CD8-positive, alpha-beta memory T cell (primary cell): ENCODE data around the gene CLIP1. TPM values are rescaled to one million over a fixed set of nuclear protein-coding genes. Genes with fewer than 3 reads are reported as not detected.

Experiments
- CTCF ChIA-PET: fragments of 350-600 bp; sonication (Branson Sonifier 250); formaldehyde crosslinking; loops from one replicate; lab custom pipeline; 2021; ENCODE audit warnings: antibody characterized with exemption; lab: Charles Lee
- POLR2A ChIA-PET: fragments of 350-600 bp; sonication (Branson Sonifier 250); formaldehyde crosslinking; loops from one replicate; lab custom pipeline; 2021; ENCODE audit warnings: antibody characterized with exemption; lab: Charles Lee
- DNase-seq, 5 donors: peaks; one replicate each; pipeline versions ENCODE4 v3.0.0 to v3.0.0-alpha.2; 2020 to 2022; ENCODE audit warnings: mixed read lengths in 1 of 5
- H3K27ac ChIP-seq: one replicate; pipeline ENCODE4 v1.7.0; 2013; ENCODE audit warnings: low read depth, mild to moderate bottlenecking, low read length, moderate library complexity
- H3K27me3 ChIP-seq: 2 replicates; pipeline ENCODE4 v1.7.0; 2013; ENCODE audit warnings: low read length, mild to moderate bottlenecking; ENCODE audit not compliant: insufficient read depth, poor library complexity, severe bottlenecking
- H3K36me3 ChIP-seq: 2 replicates; pipeline ENCODE4 v1.7.0; 2013; ENCODE audit warnings: mild to moderate bottlenecking, low read length, moderate library complexity; ENCODE audit not compliant: insufficient read depth
- H3K4me1 ChIP-seq: 2 replicates; pipeline ENCODE4 v1.7.0; 2013; ENCODE audit warnings: mild to moderate bottlenecking, low read length, moderate library complexity; ENCODE audit not compliant: insufficient read depth
- H3K4me3 ChIP-seq: 2 replicates; pipeline ENCODE4 v1.7.0; 2013; ENCODE audit warnings: mild to moderate bottlenecking, low read length
- H3K9me3 ChIP-seq: 2 replicates; pipeline ENCODE4 v1.7.0; 2013; ENCODE audit warnings: mild to moderate bottlenecking, low read length
- H3K27ac Mint-ChIP-seq, 8 donors: one replicate each; pipeline ENCODE4 v1.8.0; 2020 to 2021; ENCODE audit warnings: mixed read lengths in 8 of 8, mild to moderate bottlenecking in 6 of 8, inconsistent platforms in 3 of 8, moderate library complexity in 3 of 8
- H3K27me3 Mint-ChIP-seq, 2 donors: one replicate each; pipeline ENCODE4 v1.8.0; 2020 to 2021; ENCODE audit warnings: mixed read lengths in 2 of 2, mild to moderate bottlenecking in 1 of 2, moderate library complexity in 1 of 2
- H3K36me3 Mint-ChIP-seq, 3 donors: one replicate each; pipeline ENCODE4 v1.8.0; 2020 to 2021; ENCODE audit warnings: mixed read lengths in 3 of 3, inconsistent platforms in 1 of 3, mild to moderate bottlenecking in 1 of 3
- H3K4me1 Mint-ChIP-seq, 3 donors: one replicate each; pipeline ENCODE4 v1.8.0; 2020 to 2021; ENCODE audit warnings: mixed read lengths in 3 of 3, inconsistent platforms in 1 of 3, mild to moderate bottlenecking in 1 of 3
- H3K4me3 Mint-ChIP-seq, 7 donors: one replicate each; pipeline ENCODE4 v1.8.0; 2020 to 2021; ENCODE audit warnings: mixed read lengths in 7 of 7, mild to moderate bottlenecking in 6 of 7, moderate library complexity in 4 of 7, inconsistent platforms in 2 of 7
- H3K9me3 Mint-ChIP-seq, 5 donors: one replicate each; pipeline ENCODE4 v1.8.0; 2020 to 2022; ENCODE audit warnings: mixed read lengths in 5 of 5, mild to moderate bottlenecking in 3 of 5, moderate library complexity in 2 of 5, inconsistent platforms in 1 of 5
- polyA plus RNA-seq: library from polyadenylated mRNA; unstranded; fragments of 300-500 nt; fragmentation: Illumina TruSeq; gene quantifications from one replicate; pipeline ENCODE4 v1.2.3, GENCODE V29; 2021
- total RNA-seq, 2 experiments: library from RNA; stranded (reverse); gene quantifications; one replicate each; pipeline ENCODE4 v1.2.3, GENCODE V29; 2021

The CLIP1 gene
- total and polyA plus RNA-seq, 3 experiments from 2014 or later = 27.3 to 48.2 (median 43.9) TPM

GRCh38 chr12:122228092-122228491 lies 194.4 kb downstream of the CLIP1 start:
- Histone ChIP-seq H3K4me1 (peaks cover 40% of the 10 kb centered on the region), H3K27me3 (no peaks in the 10 kb centered on the region), H3K4me3 (peak overlapping the region; percentile 14), H3K36me3 (peaks cover 23% of the 10 kb centered on the region), H3K27ac (no peak overlapping the region), H3K9me3 (no peaks in the 10 kb centered on the region)
- DNase-seq = no peak
- H3K4me3 Mint-ChIP-seq = peak overlapping the region; percentile 84 to 96 (median 86)
- ChIA-PET POLR2A (interaction anchor here (3.9 kb wide), 2 partner anchors 16 to 38 kb away, joined by 33 to 90 read pairs; partner anchors contain the start of gene VPS33A), CTCF (interaction anchor here (3.5 to 4.3 kb wide), 2 partner anchors 16 to 38 kb away, joined by 36 to 43 read pairs; partner anchors contain the start of gene VPS33A)
- H3K27me3 Mint-ChIP-seq = no peaks in the 10 kb centered on the region
- H3K4me1 Mint-ChIP-seq = peaks cover 39 to 50% (median 44%) of the 10 kb centered on the region in 3 donors
- peak overlapping the region; percentile 85 to 97 (median 92) for H3K27ac Mint-ChIP-seq
- H3K9me3 Mint-ChIP-seq = no peaks in the 10 kb centered on the region
- peaks cover 8 to 54% (median 18%) of the 10 kb centered on the region in 3 donors for H3K36me3 Mint-ChIP-seq

- H3K27me3 ChIP-seq = no peaks in the 10 kb centered on the region
- H3K9me3 ChIP-seq = no peaks in the 10 kb centered on the region
- peaks cover 19% of the 10 kb centered on the region for H3K36me3 ChIP-seq
- Mint-ChIP-seq H3K36me3 (peaks cover 4 to 52% (median 15%) of the 10 kb centered on the region in 3 donors), H3K27ac (peak overlapping the region; percentile 88 to 97 (median 94)), H3K27me3 (no peaks in the 10 kb centered on the region), H3K9me3 (no peaks in the 10 kb centered on the region), H3K4me1 (peaks cover 42 to 54% (median 48%) of the 10 kb centered on the region in 3 donors), H3K4me3 (peak overlapping the region; percentile 84 to 96 (median 86))
- H3K27ac ChIP-seq = peak overlapping the region; percentile 3
- peaks cover 40% of the 10 kb centered on the region for H3K4me1 ChIP-seq
- POLR2A ChIA-PET = interaction anchor here (1.2 to 3.9 kb wide), 4 partner anchors 9 to 39 kb away, joined by 3 to 90 read pairs (median 18); partner anchors contain the start of gene VPS33A
- CTCF ChIA-PET = interaction anchor here (2.0 to 4.3 kb wide), 4 partner anchors 13 to 39 kb away, joined by 6 to 43 read pairs (median 22); partner anchors contain the start of gene VPS33A
- H3K4me3 ChIP-seq = peak overlapping the region; percentile 14
- peak; percentile 66 to 93 (median 84) for DNase-seq
These were observed 195.1 kb downstream of the CLIP1 start for GRCh38 chr12:122227341-122227740.

GRCh38 chr12:122226366-122227125 lies 195.9 kb downstream of the CLIP1 start:
- no peaks in the 10 kb centered on the region for H3K27me3 ChIP-seq
- DNase-seq = peak in 1 of 5 donors; percentile 55
- H3K4me3 Mint-ChIP-seq = peak overlapping the region; percentile 85 to 96 (median 89)
- peaks cover 42 to 60% (median 48%) of the 10 kb centered on the region in 3 donors for H3K4me1 Mint-ChIP-seq
- ChIA-PET POLR2A (interaction anchor here (0.8 to 3.9 kb wide), 15 partner anchors 10 to 1137 kb away, joined by 3 to 90 read pairs (median 4); partner anchors contain the start of genes B3GNT4, KNTC1, OGFOD2 and RSRC2), CTCF (interaction anchor here (0.9 to 4.3 kb wide), 5 partner anchors 14 to 40 kb away, joined by 3 to 43 read pairs (median 9); partner anchors contain the start of gene VPS33A)
- H3K9me3 ChIP-seq = no peaks in the 10 kb centered on the region
- peak overlapping the region in 7 of 8 donors; percentile 91 to 97 (median 93) for H3K27ac Mint-ChIP-seq
- peaks cover 40% of the 10 kb centered on the region for H3K4me1 ChIP-seq
- H3K36me3 ChIP-seq = peaks cover 18% of the 10 kb centered on the region
- peak overlapping the region; percentile 14 for H3K4me3 ChIP-seq
- no peaks in the 10 kb centered on the region for H3K9me3 Mint-ChIP-seq
- no peaks in the 10 kb centered on the region for H3K27me3 Mint-ChIP-seq
- H3K36me3 Mint-ChIP-seq = peaks cover 0 to 51% (median 13%) of the 10 kb centered on the region in 3 donors
- H3K27ac ChIP-seq = no peak overlapping the region

GRCh38 chr12:122225683-122226365 lies 196.6 kb downstream of the CLIP1 start, which contains the start of gene DIABLO:
Gene DIABLO (minus strand): TSS chr12:122226052. CDS start chr12:122226014, 38 bp downstream.
- Mint-ChIP-seq H3K9me3 (no peaks in the 10 kb centered on the region), H3K36me3 (peaks cover 0 to 51% (median 9%) of the 10 kb centered on the region in 3 donors), H3K27ac (peak within 1 kb of the TSS; percentile 91 to 98 (median 94)), H3K4me1 (peaks cover 46 to 67% (median 51%) of the 10 kb centered on the region in 3 donors), H3K4me3 (peak within 1 kb of the TSS; percentile 86 to 96 (median 89)), H3K27me3 (no peaks in the 10 kb centered on the region)
- POLR2A ChIA-PET = interaction anchor here (0.5 to 3.9 kb wide), 18 partner anchors 8 to 1138 kb away, joined by 3 to 90 read pairs (median 4); partner anchors contain the start of genes B3GNT4, KNTC1, OGFOD2 and RSRC2
- peak within 1 kb of the TSS; percentile 86 for H3K4me3 ChIP-seq
- H3K27me3 ChIP-seq = no peaks in the 10 kb centered on the region
- peaks cover 40% of the 10 kb centered on the region for H3K4me1 ChIP-seq
- CTCF ChIA-PET = interaction anchor here (0.9 to 4.3 kb wide), 5 partner anchors 14 to 40 kb away, joined by 3 to 43 read pairs (median 9); partner anchors contain the start of gene VPS33A
- H3K36me3 ChIP-seq = peaks cover 20% of the 10 kb centered on the region
- H3K27ac ChIP-seq = peak within 1 kb of the TSS; percentile 99
- H3K9me3 ChIP-seq = no peaks in the 10 kb centered on the region
- DNase-seq = peak; percentile 100

Other genes starting within 250 kb of the CLIP1 start
- 1 to 10 TPM; 4.1 to 5.1 TPM for gene IL31, start 248.4 kb downstream of the CLIP1 start, total RNA-seq
- gene IL31, start 248.4 kb downstream of the CLIP1 start, polyA plus RNA-seq = not detected
- gene LRRC43, start 239.5 kb downstream of the CLIP1 start, total RNA-seq = under 1 TPM; 0.18 to 0.26 TPM
- gene LRRC43, start 239.5 kb downstream of the CLIP1 start, polyA plus RNA-seq = 0.25 TPM
- gene B3GNT4, start 219.0 kb downstream of the CLIP1 start, total RNA-seq = under 1 TPM; 0.15 to 0.18 TPM
- gene B3GNT4, start 219.0 kb downstream of the CLIP1 start, polyA plus RNA-seq = 0.22 TPM
- 10 to 100 TPM; 63.4 to 64.2 TPM for gene DIABLO, start 196.6 kb downstream of the CLIP1 start, total RNA-seq
- gene DIABLO, start 196.6 kb downstream of the CLIP1 start, polyA plus RNA-seq = 71.8 TPM
- gene VPS33A, start 156.2 kb downstream of the CLIP1 start, total RNA-seq = 10 to 100 TPM; 43.1 to 44.2 TPM
- 30.6 TPM for gene VPS33A, start 156.2 kb downstream of the CLIP1 start, polyA plus RNA-seq
- 10 to 100 TPM; 32.1 to 33.7 TPM for gene ZCCHC8, start 78.3 kb upstream of the CLIP1 start, total RNA-seq
- 12.1 TPM for gene ZCCHC8, start 78.3 kb upstream of the CLIP1 start, polyA plus RNA-seq
- 10 to 100 TPM; 84.3 to 87.1 TPM for gene RSRC2, start 104.3 kb upstream of the CLIP1 start, total RNA-seq
- 40.3 TPM for gene RSRC2, start 104.3 kb upstream of the CLIP1 start, polyA plus RNA-seq
- gene KNTC1, start 104.6 kb upstream of the CLIP1 start, total RNA-seq = 10 to 100 TPM; 66.0 to 69.6 TPM
- 3.8 TPM for gene KNTC1, start 104.6 kb upstream of the CLIP1 start, polyA plus RNA-seq